Loucy (cell line): ENCODE data around the gene TSPAN9.

ENCODE experiments used
- H2AFZ ChIP-seq: fragments of 200-600 bp; sonication (generic); 2 replicates; pipeline ENCODE4 v1.6.0; 2016; ENCODE audit warnings: antibody characterized with exemption, mild to moderate bottlenecking, low read length, moderate library complexity
- H3F3A ChIP-seq: fragments of 200-600 bp; 2 replicates; pipeline ENCODE4 v1.6.0; 2016; ENCODE audit warnings: antibody characterized with exemption, low read depth, mild to moderate bottlenecking
- H3K27me3 ChIP-seq: fragments of 200-600 bp; sonication (generic); 2 replicates; pipeline ENCODE4 v1.6.1; 2014; ENCODE audit warnings: low read length, mild to moderate bottlenecking; ENCODE audit not compliant: insufficient read depth, poor library complexity, severe bottlenecking
- H3K36me3 ChIP-seq: fragments of 200-600 bp; sonication (generic); 2 replicates; pipeline ENCODE4 v1.6.1; 2016; ENCODE audit warnings: low read length; ENCODE audit not compliant: insufficient read depth
- H3K4me1 ChIP-seq: fragments of 200-600 bp; sonication (generic); 2 replicates; pipeline ENCODE4 v1.5.1; 2014; ENCODE audit warnings: low read length, mild to moderate bottlenecking; ENCODE audit not compliant: insufficient read depth, poor library complexity, severe bottlenecking
- H3K4me2 ChIP-seq: fragments of 200-600 bp; sonication (generic); 2 replicates; pipeline ENCODE4 v1.6.0; 2014; ENCODE audit warnings: antibody characterized with exemption, low read length, low read depth, mild to moderate bottlenecking; ENCODE audit not compliant: poor library complexity, severe bottlenecking
- H3K4me3 ChIP-seq: fragments of 200-600 bp; sonication (generic); 2 replicates; pipeline ENCODE4 v1.5.1; 2014; ENCODE audit warnings: low read length, mild to moderate bottlenecking, mixed read lengths; ENCODE audit not compliant: poor library complexity, severe bottlenecking
- H3K79me2 ChIP-seq: fragments of 200-600 bp; sonication (generic); 2 replicates; pipeline ENCODE4 v1.6.1; 2014; ENCODE audit warnings: low read length; ENCODE audit not compliant: insufficient read depth
- H3K9ac ChIP-seq: fragments of 200-600 bp; sonication (generic); 2 replicates; pipeline ENCODE4 v1.6.0; 2014; ENCODE audit warnings: mild to moderate bottlenecking, low read depth, low read length, moderate library complexity; ENCODE audit not compliant: poor library complexity, severe bottlenecking
- H3K9me2 ChIP-seq: fragments of 200-600 bp; sonication (generic); replicated peaks from 2 replicates; pipeline ENCODE4 v1.6.1; 2016; ENCODE audit warnings: low read depth, low read length, mixed read lengths
- H3K9me3 ChIP-seq: fragments of 200-600 bp; sonication (generic); 2 replicates; pipeline ENCODE4 v1.6.1; 2014; ENCODE audit warnings: mild to moderate bottlenecking, antibody characterized with exemption, low read length, low read depth; ENCODE audit not compliant: insufficient read depth
- H4K20me1 ChIP-seq: fragments of 200-600 bp; sonication (generic); 2 replicates; pipeline ENCODE4 v1.6.0; 2014; ENCODE audit warnings: antibody characterized with exemption, low read length, mild to moderate bottlenecking; ENCODE audit not compliant: insufficient read depth, poor library complexity, severe bottlenecking
- CTCF ChIP-seq: fragments of 200-600 bp; sonication (generic); conservative IDR thresholded peaks from 2 replicates; pipeline ENCODE4 v1.5.1; 2014; ENCODE audit warnings: mild to moderate bottlenecking, antibody characterized with exemption, low read length
- EZH2phosphoT487 ChIP-seq: fragments of 200-600 bp; IDR thresholded peaks from 2 replicates; pipeline ENCODE4 v1.6.1; 2018; ENCODE audit warnings: antibody characterized with exemption, mild to moderate bottlenecking, moderate library complexity, borderline replicate concordance

Gene TSPAN9

GRCh38 chr12:3097836-3098235, 20.7 kb downstream of the TSPAN9 start:
- Histone ChIP-seq H3K9me2 (no peaks in the 10 kb centered on the region), H3K9ac (no peak overlapping the region), H3K4me3 (no peak overlapping the region), H3K27me3 (no peaks in the 10 kb centered on the region), H3K4me2 (no peak overlapping the region), H3K4me1 (no peaks in the 10 kb centered on the region), H3F3A (no peaks in the 10 kb centered on the region), H3K36me3 (no peaks in the 10 kb centered on the region), H2AFZ (no peak overlapping the region), H3K9me3 (no peaks in the 10 kb centered on the region; the same call in 1 of the 2 replicates), H4K20me1 (no peaks in the 10 kb centered on the region), H3K79me2 (no peaks in the 10 kb centered on the region)
- TF ChIP-seq CTCF (no peak), EZH2phosphoT487 (no peak)

GRCh38 chr12:3098436-3098835, 21.3 kb downstream of the TSPAN9 start:
- Histone ChIP-seq H3K79me2 (no peaks in the 10 kb centered on the region), H3K9ac (no peak overlapping the region), H3K27me3 (no peaks in the 10 kb centered on the region), H3K9me2 (no peaks in the 10 kb centered on the region), H3K4me2 (no peak overlapping the region), H3K9me3 (no peaks in the 10 kb centered on the region; the same call in 1 of the 2 replicates), H3F3A (no peaks in the 10 kb centered on the region), H2AFZ (no peak overlapping the region), H4K20me1 (no peaks in the 10 kb centered on the region), H3K4me3 (no peak overlapping the region), H3K4me1 (no peaks in the 10 kb centered on the region), H3K36me3 (no peaks in the 10 kb centered on the region)
- TF ChIP-seq EZH2phosphoT487 = no peak
- no peak for TF ChIP-seq CTCF

GRCh38 chr12:3099146-3099545, 22.0 kb downstream of the TSPAN9 start:
- no peak for TF ChIP-seq CTCF
- TF ChIP-seq EZH2phosphoT487 = no peak

More at GRCh38 chr12:3099146-3099545, 22.0 kb downstream of the TSPAN9 start:
- no peak overlapping the region for H3K4me3 ChIP-seq
- H2AFZ ChIP-seq = no peak overlapping the region
- no peaks in the 10 kb centered on the region for H3K36me3 ChIP-seq
- no peak overlapping the region for H3K4me2 ChIP-seq
- H3K79me2 ChIP-seq = no peaks in the 10 kb centered on the region
- no peak overlapping the region for H3K9ac ChIP-seq
- no peaks in the 10 kb centered on the region; the same call in 1 of the 2 replicates for H3K9me3 ChIP-seq
- H3K27me3 ChIP-seq = no peaks in the 10 kb centered on the region
- H3K9me2 ChIP-seq = no peaks in the 10 kb centered on the region
- H3K4me1 ChIP-seq = no peaks in the 10 kb centered on the region
- no peaks in the 10 kb centered on the region for H3F3A ChIP-seq
- no peaks in the 10 kb centered on the region for H4K20me1 ChIP-seq
